ENCODE measurements around the gene MORN1. TPM values are rescaled to one million over a fixed set of nuclear protein-coding genes. Genes with fewer than 3 reads are reported as not detected.
A peak's percentile ranks its signal among the peaks of the same experiment; 100 is the strongest.
"Not testable (repeated sequence)": the region's sequence is repeated elsewhere in the genome, so short reads cannot be mapped to it uniquely, and the experiment has no call there.

MORN1 gene
- total and polyA plus RNA-seq, 12 donors: 1.2 to 7.6 (median 5.2) TPM

GRCh38 chr1:2334366-2334765, 57.0 kb downstream of the MORN1 start:
- DNase-seq (no peak), ATAC-seq (no peak)
- WGBS, 2 donors: 90 to 92% methylated on average over 21 of the region's 21 CpGs
- Histone ChIP-seq H3K9me3 (no peaks in the 10 kb centered on the region), H3K27ac (no peak overlapping the region), H3K36me3 (no peaks in the 10 kb centered on the region), H3K4me3 (no peak overlapping the region), H3K4me1 (peaks cover 8 to 18% (median 10%) of the 10 kb centered on the region in 9 donors), H3K27me3 (no peaks in the 10 kb centered on the region)
- no peak for TF ChIP-seq CTCF (IDR thresholded peaks at IDR 0.05)
- intact Hi-C loops (cut with DNase I): loop anchor here in 1 of 10 donors (5.0 kb wide), 1 partner anchor 43 kb away; no protein-coding TSS in a partner anchor

DNA sequence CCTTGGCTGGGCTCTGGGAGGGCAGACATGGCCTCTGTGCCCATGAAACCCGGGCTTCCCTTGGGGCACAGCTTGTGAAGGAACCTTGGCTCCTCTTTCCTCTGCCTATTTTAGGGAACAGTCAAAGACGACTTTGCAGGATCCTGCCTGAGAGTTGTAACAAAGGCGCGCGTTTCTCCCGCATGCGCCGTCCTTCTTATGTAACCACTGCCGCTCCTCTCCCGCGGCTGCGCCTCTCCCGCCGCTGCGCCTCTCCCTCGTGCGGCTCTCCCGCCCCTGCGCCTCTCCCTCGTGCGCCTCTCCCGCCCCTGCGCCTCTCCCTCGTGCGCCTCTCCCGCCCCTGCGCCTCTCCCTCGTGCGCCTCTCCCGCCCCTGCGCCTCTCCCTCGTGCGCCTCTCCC, 59.8 kb downstream of the MORN1 start:
- ATAC-seq, H3K4me3 ChIP-seq, H3K27me3 ChIP-seq, H3K9me3 ChIP-seq, DNase-seq, H3K36me3 ChIP-seq: not testable (repeated sequence)
- H3K4me1 ChIP-seq: peaks cover 8 to 18% (median 10%) of the 10 kb centered on the region in 9 donors
- intact Hi-C loops (cut with DNase I): loop anchor here in 1 of 10 donors (5.0 kb wide), 1 partner anchor 46 kb away; no protein-coding TSS in a partner anchor
- peak overlapping the region in 3 of 10 donors; percentile 34 to 49 (median 36) for H3K27ac ChIP-seq
- WGBS, 2 donors: 91 to 96% methylated on average over 16 to 33 of the region's 33 CpGs

DNA sequence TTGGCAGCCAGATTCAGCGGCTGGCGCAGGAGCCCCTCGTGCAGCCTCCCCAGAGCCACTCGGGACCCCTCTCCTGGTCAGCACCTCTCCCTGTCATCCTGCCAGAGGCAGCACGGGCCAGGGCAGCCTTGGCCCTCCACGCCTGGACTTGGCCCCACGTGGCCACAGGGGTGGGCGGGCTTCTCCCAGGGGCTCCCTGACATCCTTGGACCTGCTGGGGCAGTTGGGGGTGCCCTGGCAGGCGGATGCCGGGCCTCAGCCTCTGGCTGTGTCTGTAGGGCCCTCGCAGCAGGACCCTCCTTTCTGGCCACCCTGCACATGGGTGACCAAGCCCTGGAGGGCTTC, 60.2 kb downstream of the MORN1 start:
- DNase-seq (no peak), ATAC-seq (peak in 6 of 8 donors; percentile 8 to 25 (median 19))
- Histone ChIP-seq H3K4me1 (peaks cover 8 to 18% (median 10%) of the 10 kb centered on the region in 9 donors), H3K9me3 (no peaks in the 10 kb centered on the region), H3K27ac (peak overlapping the region in 5 of 10 donors; percentile 18 to 49 (median 34)), H3K4me3 (no peak overlapping the region), H3K36me3 (no peaks in the 10 kb centered on the region), H3K27me3 (no peaks in the 10 kb centered on the region)
- 67 to 73% methylated on average over 11 of the region's 11 CpGs for WGBS, 2 donors
- intact Hi-C loops (cut with DNase I): loop anchor here in 1 of 10 donors (5.0 kb wide), 1 partner anchor 46 kb away; no protein-coding TSS in a partner anchor
- no peak for TF ChIP-seq CTCF (IDR thresholded peaks at IDR 0.05)

GRCh38 chr1:2330519-2331199, 60.7 kb downstream of the MORN1 start:
- intact Hi-C loops (cut with DNase I): loop anchor here in 1 of 10 donors (5.0 kb wide), 1 partner anchor 47 kb away; no protein-coding TSS in a partner anchor
- TF ChIP-seq CTCF (IDR thresholded peaks at IDR 0.05): peak in 2 of 9 donors; percentile 6 to 17
- Histone ChIP-seq H3K9me3 (no peaks in the 10 kb centered on the region), H3K4me3 (no peak overlapping the region), H3K4me1 (peaks cover 8 to 18% (median 10%) of the 10 kb centered on the region in 9 donors), H3K36me3 (no peaks in the 10 kb centered on the region), H3K27ac (peak overlapping the region in 6 of 10 donors; percentile 18 to 49 (median 35)), H3K27me3 (no peaks in the 10 kb centered on the region)
- 31 to 42% methylated on average over 31 of the region's 31 CpGs for WGBS, 2 donors
- ATAC-seq: peak; percentile 38 to 82 (median 72)
- DNase-seq: no peak

DNA sequence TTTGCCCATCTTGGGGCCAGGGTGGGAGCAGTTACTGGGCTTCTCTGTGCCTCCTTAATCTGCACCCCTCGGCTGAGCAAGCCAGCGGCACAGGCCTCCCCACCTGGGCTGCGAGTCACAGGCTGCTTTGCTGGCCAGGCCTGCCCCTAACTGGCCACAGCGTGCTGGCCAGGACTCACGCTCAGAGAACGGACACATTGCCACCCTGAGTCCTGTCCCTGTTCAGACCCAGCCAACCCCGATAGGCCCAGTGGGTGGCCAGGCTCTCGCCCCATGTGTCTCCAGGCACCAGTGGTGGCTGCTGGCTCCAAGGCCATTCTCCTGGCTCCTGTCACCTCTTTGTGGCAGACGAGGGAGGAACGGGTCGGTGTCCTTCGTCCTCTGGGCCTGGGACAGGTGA, 61.3 kb downstream of the MORN1 start:
- H3K36me3 ChIP-seq: no peaks in the 10 kb centered on the region
- WGBS, 2 donors: 86% methylated on average over 12 of the region's 12 CpGs
- H3K27me3 ChIP-seq: no peaks in the 10 kb centered on the region
- peaks cover 8 to 18% (median 10%) of the 10 kb centered on the region in 9 donors for H3K4me1 ChIP-seq
- no peak overlapping the region for H3K4me3 ChIP-seq
- DNase-seq: no peak
- intact Hi-C loops (cut with DNase I): loop anchor here in 1 of 10 donors (5.0 kb wide), 1 partner anchor 47 kb away; no protein-coding TSS in a partner anchor
- peak in 2 of 8 donors; percentile 8 to 31 for ATAC-seq
- TF ChIP-seq CTCF (IDR thresholded peaks at IDR 0.05): no peak
- peak overlapping the region in 1 of 10 donors; percentile 30 for H3K27ac ChIP-seq
- peaks cover 0 to 3% (median 0%) of the 10 kb centered on the region in 11 donors for H3K9me3 ChIP-seq
